Tibial nerve (tissue), 4 donors: ENCODE results near the gene LSAMP. TPM values are rescaled to one million over a fixed set of nuclear protein-coding genes. Genes with fewer than 3 reads are reported as not detected.

Source experiments
- DNase-seq, 2 donors: peaks; one replicate each; pipeline ENCODE4 v3.0.0-alpha.2; 2019; ENCODE audit warnings: low spot score in 2 of 2
- H3K27ac ChIP-seq, 4 donors: fragments of 200-600 bp; sonication (generic) in 3 of 4; one replicate each; pipeline ENCODE4 v1.5.1; 2017 to 2019; ENCODE audit warnings: mild to moderate bottlenecking in 1 of 4
- H3K27me3 ChIP-seq, 2 donors: fragments of 200-600 bp; sonication (generic) in 1 of 2; one replicate each; pipeline versions ENCODE4 v1.5.1 to v1.6.0; 2017 to 2019
- H3K36me3 ChIP-seq, 3 donors: fragments of 200-600 bp; sonication (generic); one replicate each; pipeline ENCODE4 v1.5.1; 2018 to 2019
- H3K4me1 ChIP-seq, 4 donors: fragments of 200-600 bp; sonication (generic) in 3 of 4; one replicate each; pipeline ENCODE4 v1.5.1; 2017 to 2019
- H3K4me3 ChIP-seq, 4 donors: fragments of 200-600 bp; sonication (generic) in 3 of 4; one replicate each; pipeline ENCODE4 v1.5.1; 2017 to 2019; ENCODE audit warnings: mild to moderate bottlenecking in 1 of 4, moderate library complexity in 1 of 4
- H3K9me3 ChIP-seq, 4 donors: fragments of 200-600 bp; sonication (generic) in 3 of 4; one replicate each; pipeline ENCODE4 v1.5.1; 2017 to 2019
- CTCF ChIP-seq, 5 experiments: fragments of 200-600 bp in 3 of 5; fragments of 450-650 bp in 2 of 5; sonication (generic) in 3 of 5; IDR thresholded peaks; one replicate each; pipeline ENCODE4 v1.5.1; 2016 to 2019; ENCODE audit warnings: antibody characterized with exemption in 5 of 5, mild to moderate bottlenecking in 3 of 5, moderate library complexity in 2 of 5
- EP300 ChIP-seq, 2 donors: sonication (generic); formaldehyde crosslinking; IDR thresholded peaks; one replicate each; pipeline ENCODE4 v1.6.1; 2017; ENCODE audit warnings: antibody characterized with exemption in 2 of 2, mild to moderate bottlenecking in 1 of 2
- POLR2A ChIP-seq, 2 donors: fragments of 450-650 bp; IDR thresholded peaks; one replicate each; pipeline ENCODE4 v1.6.1; 2017; ENCODE audit warnings: antibody characterized with exemption in 2 of 2, mild to moderate bottlenecking in 2 of 2, moderate library complexity in 2 of 2
- WGBS, 2 donors: methylation state at CpG; one replicate each; pipeline ENCODE4 v1.1.5; 2018; 5-methylcytosine and 5-hydroxymethylcytosine counted together
- total RNA-seq, 4 donors: library from RNA; depleted of rRNA; stranded (reverse); fragments of >200 nt; gene quantifications; one replicate each; pipeline ENCODE4 v1.1.0, GENCODE V29; 2016

Gene LSAMP
- total RNA-seq, 4 donors from 2014 or later = 3.6 to 6.1 (median 4.2) TPM

GRCh38 chr3:115822579-115822978, 622.7 kb downstream of the LSAMP start:
- Histone ChIP-seq H3K4me3 (no peak overlapping the region), H3K9me3 (no peaks in the 10 kb centered on the region), H3K27me3 (no peaks in the 10 kb centered on the region), H3K27ac (no peak overlapping the region), H3K36me3 (no peaks in the 10 kb centered on the region), H3K4me1 (no peaks in the 10 kb centered on the region)
- WGBS, 2 donors = 93 to 95% methylated on average over 3 of the region's 3 CpGs
- TF ChIP-seq EP300 (IDR thresholded peaks at IDR 0.05) = no peak
- no peak for TF ChIP-seq CTCF (IDR thresholded peaks at IDR 0.05)
- TF ChIP-seq POLR2A (IDR thresholded peaks at IDR 0.05) = no peak
- no peak for DNase-seq

- H3K4me3 ChIP-seq = no peak overlapping the region
- H3K27me3 ChIP-seq = no peaks in the 10 kb centered on the region
- H3K4me1 ChIP-seq = no peaks in the 10 kb centered on the region
- H3K27ac ChIP-seq = no peak overlapping the region
- no peak for TF ChIP-seq POLR2A (IDR thresholded peaks at IDR 0.05)
- TF ChIP-seq CTCF (IDR thresholded peaks at IDR 0.05) = peak; percentile 88 to 94 (median 92)
- peak; percentile 65 to 93 for DNase-seq
- H3K36me3 ChIP-seq = no peaks in the 10 kb centered on the region
- no peaks in the 10 kb centered on the region for H3K9me3 ChIP-seq
- 41 to 53% methylated on average over 6 of the region's 6 CpGs for WGBS, 2 donors
Observed at GRCh38 chr3:115819785-115820384, 625.4 kb downstream of the LSAMP start.

- Histone ChIP-seq H3K36me3 (no peaks in the 10 kb centered on the region), H3K27me3 (no peaks in the 10 kb centered on the region), H3K27ac (no peak overlapping the region), H3K4me1 (no peaks in the 10 kb centered on the region), H3K9me3 (no peaks in the 10 kb centered on the region), H3K4me3 (no peak overlapping the region)
- DNase-seq = peak; percentile 67 to 90
- WGBS, 2 donors = 21 to 23% methylated on average over 8 of the region's 8 CpGs
- TF ChIP-seq CTCF (IDR thresholded peaks at IDR 0.05) (peak; percentile 79 to 95 (median 88)), EP300 (IDR thresholded peaks at IDR 0.05) (no peak), POLR2A (IDR thresholded peaks at IDR 0.05) (no peak)
Observed at GRCh38 chr3:115814778-115815380, 630.4 kb downstream of the LSAMP start.

GRCh38 chr3:115814006-115814405, 631.3 kb downstream of the LSAMP start:
- Histone ChIP-seq H3K4me1 (no peaks in the 10 kb centered on the region), H3K27ac (no peak overlapping the region), H3K36me3 (no peaks in the 10 kb centered on the region), H3K4me3 (no peak overlapping the region), H3K27me3 (no peaks in the 10 kb centered on the region), H3K9me3 (no peaks in the 10 kb centered on the region)
- no peak for TF ChIP-seq EP300 (IDR thresholded peaks at IDR 0.05)
- TF ChIP-seq CTCF (IDR thresholded peaks at IDR 0.05) = no peak
- no peak for TF ChIP-seq POLR2A (IDR thresholded peaks at IDR 0.05)
- no peak for DNase-seq

GRCh38 chr3:115808816-115809215, 636.5 kb downstream of the LSAMP start:
- H3K36me3 ChIP-seq = no peaks in the 10 kb centered on the region
- WGBS, 2 donors = 93 to 96% methylated on average over 2 of the region's 2 CpGs
- H3K4me3 ChIP-seq = no peak overlapping the region
- peaks cover 0 to 8% (median 4%) of the 10 kb centered on the region in 4 donors for H3K4me1 ChIP-seq
- TF ChIP-seq POLR2A (IDR thresholded peaks at IDR 0.05) = no peak
- TF ChIP-seq EP300 (IDR thresholded peaks at IDR 0.05) = no peak
- TF ChIP-seq CTCF (IDR thresholded peaks at IDR 0.05) = no peak
- H3K27ac ChIP-seq = peak overlapping the region in 1 of 4 donors; percentile 3
- H3K27me3 ChIP-seq = no peaks in the 10 kb centered on the region
- no peaks in the 10 kb centered on the region for H3K9me3 ChIP-seq
- no peak for DNase-seq
